NT2/D1 (cell line): ENCODE measurements around the gene PHF11.

Source experiments
- SUZ12 ChIP-seq: IDR thresholded peaks from 2 replicates; pipeline ENCODE4 v1.6.1; 2011; ENCODE audit not compliant: insufficient read length, insufficient read depth; ENCODE audit errors: extremely low read depth
- YY1 ChIP-seq: IDR thresholded peaks from 2 replicates; pipeline ENCODE4 v1.6.1; 2011; ENCODE audit not compliant: insufficient read length, insufficient read depth
- ZNF274 ChIP-seq: IDR thresholded peaks from 2 replicates; pipeline ENCODE4 v1.6.1; 2011; ENCODE audit warnings: mild to moderate bottlenecking, low read depth, low read length

GRCh38 chr13:49452725-49453457, 42.9 kb upstream of the PHF11 start:
- TF ChIP-seq YY1 (no peak), ZNF274 (no peak), SUZ12 (no peak)
